IPS DF 4.7 (cell line): Measurements from ENCODE around the gene HTT.

ENCODE experiments used
- DNase-seq: peaks from one replicate; pipeline ENCODE4 v3.0.0-alpha.2; 2013; ENCODE audit warnings: low spot score; ENCODE audit errors: extremely low read depth

Gene HTT

GRCh38 chr4:3074078-3074845, at the start of gene HTT, which contains the start of gene HTT-AS:
Gene HTT, plus strand, starts transcription at chr4:3074681. Its CDS starts 145 bp downstream, at chr4:3074826.
Gene HTT-AS, minus strand, starts transcription at chr4:3074538.
- no peak for DNase-seq

GRCh38 chr4:3025881-3026280, 48.6 kb upstream of the HTT start:
- no peak for DNase-seq

GRCh38 chr4:3026540-3026939, 47.9 kb upstream of the HTT start:
- no peak for DNase-seq

GRCh38 chr4:3029464-3029863, 45.0 kb upstream of the HTT start:
- DNase-seq, result no peak

GRCh38 chr4:3030566-3031356, 43.7 kb upstream of the HTT start:
- DNase-seq, result no peak

- no peak for DNase-seq
Observed at GRCh38 chr4:3031357-3032082, 43.0 kb upstream of the HTT start.

- no peak for DNase-seq
Observed at GRCh38 chr4:3034231-3034630, 40.2 kb upstream of the HTT start.

GRCh38 chr4:3035249-3035648, 39.2 kb upstream of the HTT start:
- no peak for DNase-seq

- no peak for DNase-seq
Observed at GRCh38 chr4:3035674-3036073, 38.8 kb upstream of the HTT start.

GRCh38 chr4:3036131-3036952, 38.1 kb upstream of the HTT start:
- DNase-seq, result no peak

GRCh38 chr4:3037957-3038461, 36.5 kb upstream of the HTT start:
- DNase-seq, result no peak

GRCh38 chr4:3039706-3040366, 34.6 kb upstream of the HTT start:
- DNase-seq, result no peak

GRCh38 chr4:3040452-3041191, 33.9 kb upstream of the HTT start:
- no peak for DNase-seq

GRCh38 chr4:3041192-3042142, 33.0 kb upstream of the HTT start:
- DNase-seq, result no peak

GRCh38 chr4:3042226-3042625, 32.3 kb upstream of the HTT start:
- DNase-seq, result no peak

- no peak for DNase-seq
Observed at GRCh38 chr4:3043282-3044020, 31.0 kb upstream of the HTT start.

GRCh38 chr4:3044870-3045819, 29.3 kb upstream of the HTT start:
- no peak for DNase-seq
